GM13977 (cell line): ENCODE results near the gene CPSF6.
"Not testable (repeated sequence)": the region's sequence is repeated elsewhere in the genome, so short reads cannot be mapped to it uniquely, and the experiment has no call there.

Experiments
- DNase-seq: peaks from one replicate; pipeline ENCODE4 v3.0.0; 2012; ENCODE audit warnings: low spot score
- CTCF ChIP-seq: IDR thresholded peaks from 2 replicates; pipeline ENCODE4 v1.5.1; 2012; ENCODE audit warnings: mild to moderate bottlenecking, control low read depth; ENCODE audit not compliant: insufficient read depth; ENCODE audit errors: extremely low read depth, missing control alignments
- in situ Hi-C: fragments of 300-500 bp; cut with MboI; formaldehyde crosslinking; loops from one replicate; pipeline ENCODE4 v1.12.0; 2022; ENCODE audit warnings: low sequenced_read_pairs, low pct_unique_long_range_greater_than_20kb, mixed read lengths, inconsistent platforms; ENCODE audit not compliant: unreplicated experiment

The CPSF6 gene, protein sequence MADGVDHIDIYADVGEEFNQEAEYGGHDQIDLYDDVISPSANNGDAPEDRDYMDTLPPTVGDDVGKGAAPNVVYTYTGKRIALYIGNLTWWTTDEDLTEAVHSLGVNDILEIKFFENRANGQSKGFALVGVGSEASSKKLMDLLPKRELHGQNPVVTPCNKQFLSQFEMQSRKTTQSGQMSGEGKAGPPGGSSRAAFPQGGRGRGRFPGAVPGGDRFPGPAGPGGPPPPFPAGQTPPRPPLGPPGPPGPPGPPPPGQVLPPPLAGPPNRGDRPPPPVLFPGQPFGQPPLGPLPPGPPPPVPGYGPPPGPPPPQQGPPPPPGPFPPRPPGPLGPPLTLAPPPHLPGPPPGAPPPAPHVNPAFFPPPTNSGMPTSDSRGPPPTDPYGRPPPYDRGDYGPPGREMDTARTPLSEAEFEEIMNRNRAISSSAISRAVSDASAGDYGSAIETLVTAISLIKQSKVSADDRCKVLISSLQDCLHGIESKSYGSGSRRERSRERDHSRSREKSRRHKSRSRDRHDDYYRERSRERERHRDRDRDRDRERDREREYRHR

GRCh38 chr12:69239352-69239921 is at the start of gene CPSF6:
CPSF6 (plus strand) TSS chr12:69239569; CDS start chr12:69239647, 78 bp downstream.
- TF ChIP-seq CTCF, result no peak
- peak; percentile 95 for DNase-seq
- in situ Hi-C loops, result no loop called here

GRCh38 chr12:69196302-69197288 is 42.8 kb upstream of the CPSF6 start:
- in situ Hi-C loops, result loop anchor here (25.0 kb wide), 1 partner anchor 109 kb away; no protein-coding TSS in a partner anchor

GRCh38 chr12:69199976-69200375 is 39.4 kb upstream of the CPSF6 start:
- in situ Hi-C loops, result loop anchor here (25.0 kb wide), 1 partner anchor 113 kb away; no protein-coding TSS in a partner anchor
- not testable (repeated sequence) for DNase-seq

More at GRCh38 chr12:69196302-69197288, 42.8 kb upstream of the CPSF6 start:
- peak; percentile 30 for TF ChIP-seq CTCF
- no peak for DNase-seq

GRCh38 chr12:69204191-69204590 is 35.2 kb upstream of the CPSF6 start:
- TF ChIP-seq CTCF, result no peak
- in situ Hi-C loops, result no loop called here
- no peak for DNase-seq

DNA sequence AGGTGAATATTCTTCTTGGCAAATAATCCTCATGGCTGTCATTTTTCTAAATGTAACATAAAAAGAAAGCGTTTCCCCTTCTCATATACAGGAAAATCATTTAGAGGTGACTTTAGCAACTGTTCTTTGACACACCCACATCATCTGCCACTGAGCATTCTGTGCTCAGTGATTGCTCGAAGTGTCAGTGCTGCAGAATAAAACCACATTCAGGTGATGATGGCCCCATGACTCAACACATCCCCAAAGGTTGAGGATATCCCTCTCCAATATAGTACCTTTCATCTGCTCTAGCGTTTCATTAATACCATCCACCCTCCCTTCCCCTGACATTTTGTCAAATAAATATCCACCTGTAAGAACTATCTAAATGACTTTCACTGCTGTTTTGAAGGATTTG is 28.7 kb upstream of the CPSF6 start:
- DNase-seq, result no peak
- TF ChIP-seq CTCF, result no peak
- in situ Hi-C loops, result no loop called here

DNA sequence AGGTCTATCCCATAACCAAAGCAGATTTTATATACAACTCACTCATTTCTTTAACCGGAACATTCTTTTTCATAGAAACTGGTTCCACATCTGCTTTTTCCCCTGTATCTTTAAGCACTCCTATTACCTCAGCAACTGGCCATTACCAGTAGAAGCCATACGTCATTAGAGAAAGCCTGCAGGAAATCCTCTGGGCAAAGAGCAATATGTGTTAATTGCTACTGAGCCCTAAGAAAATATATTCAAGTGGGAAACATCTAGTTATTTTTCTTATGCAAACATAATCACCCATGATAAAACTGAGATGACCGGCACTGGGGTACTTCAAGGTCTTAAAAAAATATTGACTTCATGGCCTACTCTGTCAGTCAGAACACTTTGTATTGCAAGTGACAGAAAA is 28.2 kb upstream of the CPSF6 start:
- in situ Hi-C loops, result no loop called here

More for the DNA sequence above, 28.2 kb upstream of the CPSF6 start:
- DNase-seq, result no peak
- no peak for TF ChIP-seq CTCF
